Trophoblast cell (in vitro differentiated cells and primary cell): ENCODE data around the gene DLL3.

ENCODE experiments used
- DNase-seq, 2 donors: peaks; one replicate each; pipeline ENCODE4 v3.0.0-alpha.2; 2016
- H2AFZ ChIP-seq: 2 replicates; pipeline ENCODE4 v1.6.1; 2013; ENCODE audit warnings: low read length, moderate library complexity, mild to moderate bottlenecking; ENCODE audit not compliant: insufficient read depth, poor library complexity
- H2AK5ac ChIP-seq: 2 replicates; pipeline ENCODE4 v1.6.1; 2013; ENCODE audit warnings: mild to moderate bottlenecking, low read length
- H2BK120ac ChIP-seq: 2 replicates; pipeline ENCODE4 v1.6.1; 2013; ENCODE audit warnings: low read length, mild to moderate bottlenecking, moderate library complexity; ENCODE audit not compliant: insufficient read depth, poor library complexity
- H2BK12ac ChIP-seq: 2 replicates; pipeline ENCODE4 v1.6.1; 2013; ENCODE audit warnings: mild to moderate bottlenecking, low read length, moderate library complexity
- H2BK5ac ChIP-seq: 2 replicates; pipeline ENCODE4 v1.6.1; 2013; ENCODE audit warnings: low read length, low read depth, moderate library complexity, mild to moderate bottlenecking; ENCODE audit not compliant: poor library complexity
- H3K14ac ChIP-seq: 2 replicates; pipeline ENCODE4 v1.6.1; 2013; ENCODE audit warnings: mild to moderate bottlenecking, low read length
- H3K18ac ChIP-seq: 2 replicates; pipeline ENCODE4 v1.6.1; 2013; ENCODE audit warnings: mild to moderate bottlenecking, low read length
- H3K23ac ChIP-seq: 2 replicates; pipeline ENCODE4 v1.6.1; 2013; ENCODE audit warnings: low read length
- H3K27ac ChIP-seq: 2 replicates; pipeline ENCODE4 v1.5.1; 2013; ENCODE audit warnings: low read depth, mild to moderate bottlenecking, inconsistent platforms, low read length, moderate library complexity
- H3K27me3 ChIP-seq: 2 replicates; pipeline ENCODE4 v1.6.1; 2013; ENCODE audit warnings: inconsistent platforms, mild to moderate bottlenecking, low read length, moderate library complexity; ENCODE audit not compliant: insufficient read depth
- H3K36me3 ChIP-seq, 2 experiments: 1 replicate in 1 of 2; 2 replicates in 1 of 2; pipeline ENCODE4 v1.6.1; 2013; ENCODE audit warnings: low read length in 2 of 2, mild to moderate bottlenecking in 2 of 2, moderate library complexity in 1 of 2; ENCODE audit not compliant: insufficient read depth in 2 of 2, control insufficient read depth in 1 of 2
- H3K4ac ChIP-seq: 2 replicates; pipeline ENCODE4 v1.6.1; 2013; ENCODE audit warnings: low read depth, mild to moderate bottlenecking, low read length, moderate library complexity
- H3K4me1 ChIP-seq, 2 experiments: 1 replicate in 1 of 2; 2 replicates in 1 of 2; pipeline ENCODE4 v1.6.1; 2013; ENCODE audit warnings: low read length in 2 of 2, mild to moderate bottlenecking in 2 of 2, moderate library complexity in 1 of 2; ENCODE audit not compliant: insufficient read depth in 2 of 2, control insufficient read depth in 1 of 2
- H3K4me2 ChIP-seq: 2 replicates; pipeline ENCODE4 v1.6.1; 2013; ENCODE audit warnings: inconsistent platforms, mild to moderate bottlenecking, low read length, moderate library complexity
- H3K4me3 ChIP-seq: 2 replicates; pipeline ENCODE4 v1.5.1; 2013; ENCODE audit warnings: mild to moderate bottlenecking, low read depth, low read length, inconsistent platforms
- H3K79me1 ChIP-seq: one replicate; pipeline ENCODE4 v1.6.1; 2013; ENCODE audit warnings: low read length
- H3K79me2 ChIP-seq: 2 replicates; pipeline ENCODE4 v1.6.1; 2013; ENCODE audit warnings: low read length, mild to moderate bottlenecking; ENCODE audit not compliant: control insufficient read depth, insufficient read depth, poor library complexity
- H3K9ac ChIP-seq: 2 replicates; pipeline ENCODE4 v1.6.1; 2013; ENCODE audit warnings: mild to moderate bottlenecking, low read length
- H3K9me3 ChIP-seq: 2 replicates; pipeline ENCODE4 v1.6.1; 2013; ENCODE audit warnings: low read depth, mild to moderate bottlenecking, control low read depth, inconsistent platforms, low read length; ENCODE audit not compliant: insufficient read depth
- H4K12ac ChIP-seq: 2 replicates; pipeline ENCODE4 v1.6.1; 2013; ENCODE audit warnings: low read depth, mild to moderate bottlenecking, low read length, moderate library complexity
- H4K8ac ChIP-seq: 2 replicates; pipeline ENCODE4 v1.6.1; 2013; ENCODE audit warnings: low read depth, mild to moderate bottlenecking, low read length, moderate library complexity
- H4K91ac ChIP-seq: one replicate; pipeline ENCODE4 v1.6.1; 2013; ENCODE audit warnings: low read depth, mild to moderate bottlenecking, low read length, moderate library complexity
- WGBS: extraction: QIAGEN DNeasy Blood & Tissue Kit; methylation state at CpG from one replicate; pipeline ENCODE4 v1.1.7; 2013; ENCODE audit warnings: missing lambda C conversion rate; ENCODE audit not compliant: insufficient read length, insufficient coverage; ENCODE audit errors: extremely low coverage; 5-methylcytosine and 5-hydroxymethylcytosine counted together

Gene DLL3

GRCh38 chr19:39517432-39517831 is 18.7 kb downstream of the DLL3 start:
- DNase-seq = no peak
- Histone ChIP-seq H3K9ac (no peak overlapping the region), H2BK12ac (no peak overlapping the region), H3K9me3 (peaks cover 2% of the 10 kb centered on the region), H3K27ac (no peak overlapping the region), H4K8ac (no peak overlapping the region), H2BK120ac (no peak overlapping the region), H3K4me2 (no peak overlapping the region), H2AK5ac (no peak overlapping the region), H3K14ac (no peak overlapping the region), H3K4ac (no peak overlapping the region), H3K4me1 (peaks cover 10 to 27% of the 10 kb centered on the region in 2 experiments), H4K12ac (no peak overlapping the region), H3K36me3 (no peaks in the 10 kb centered on the region), H2BK5ac (no peak overlapping the region), H3K27me3 (peaks cover 10% of the 10 kb centered on the region), H4K91ac (no peak overlapping the region), H3K18ac (no peak overlapping the region), H3K4me3 (no peak overlapping the region), H2AFZ (no peak overlapping the region), H3K79me2 (peaks cover 11% of the 10 kb centered on the region), H3K79me1 (peaks cover 18% of the 10 kb centered on the region), H3K23ac (no peak overlapping the region)
- no CpG with 5 or more reads among the region's 3 CpGs for WGBS

GRCh38 chr19:39518458-39518857 is 19.7 kb downstream of the DLL3 start:
- Histone ChIP-seq H4K8ac (peak overlapping the region; percentile 58), H3K79me2 (peaks cover 11% of the 10 kb centered on the region), H2AFZ (no peak overlapping the region), H2BK12ac (peak overlapping the region; percentile 27), H3K36me3 (no peaks in the 10 kb centered on the region), H3K4me3 (no peak overlapping the region), H3K4me2 (peak overlapping the region; percentile 43), H3K9me3 (peaks cover 2% of the 10 kb centered on the region), H2BK120ac (no peak overlapping the region), H3K23ac (no peak overlapping the region), H4K91ac (peak overlapping the region; percentile 59), H3K18ac (no peak overlapping the region), H3K4ac (no peak overlapping the region), H3K27ac (peak overlapping the region; percentile 36), H3K14ac (peak overlapping the region; percentile 40), H3K9ac (no peak overlapping the region), H2AK5ac (no peak overlapping the region), H3K4me1 (peaks cover 10 to 27% of the 10 kb centered on the region in 2 experiments), H4K12ac (no peak overlapping the region), H2BK5ac (no peak overlapping the region), H3K79me1 (peaks cover 18% of the 10 kb centered on the region), H3K27me3 (peaks cover 10% of the 10 kb centered on the region)
- no CpG with 5 or more reads among the region's 5 CpGs for WGBS
- DNase-seq = no peak

GRCh38 chr19:39518975-39519374 is 20.2 kb downstream of the DLL3 start:
- peak overlapping the region; percentile 59 for H4K91ac ChIP-seq
- H3K27me3 ChIP-seq = peaks cover 10% of the 10 kb centered on the region
- H3K4me2 ChIP-seq = peak overlapping the region; percentile 43
- H3K4me1 ChIP-seq = peaks cover 10 to 27% of the 10 kb centered on the region in 2 experiments
- H4K8ac ChIP-seq = peak overlapping the region; percentile 58
- H3K14ac ChIP-seq = peak overlapping the region; percentile 40
- peaks cover 18% of the 10 kb centered on the region for H3K79me1 ChIP-seq
- H3K23ac ChIP-seq = no peak overlapping the region
- H3K27ac ChIP-seq = peak overlapping the region; percentile 36
- no peak for DNase-seq
- no peak overlapping the region for H3K4me3 ChIP-seq
- no peak overlapping the region for H3K4ac ChIP-seq
- peak overlapping the region; percentile 27 for H2BK12ac ChIP-seq
- no peak overlapping the region for H3K18ac ChIP-seq
- H4K12ac ChIP-seq = peak overlapping the region; percentile 66
- H2BK120ac ChIP-seq = no peak overlapping the region
- WGBS = no CpG with 5 or more reads among the region's 9 CpGs
- peak overlapping the region; percentile 39 for H2AK5ac ChIP-seq
- no peaks in the 10 kb centered on the region for H3K36me3 ChIP-seq
- H2BK5ac ChIP-seq = no peak overlapping the region
- H2AFZ ChIP-seq = no peak overlapping the region
- H3K9me3 ChIP-seq = peaks cover 2% of the 10 kb centered on the region
- no peak overlapping the region for H3K9ac ChIP-seq
- H3K79me2 ChIP-seq = peaks cover 11% of the 10 kb centered on the region

GRCh38 chr19:39520541-39521484 is 22.1 kb downstream of the DLL3 start:
- H2BK120ac ChIP-seq = peak overlapping the region; percentile 17
- peak overlapping the region; percentile 17 for H3K4ac ChIP-seq
- no peak overlapping the region for H4K8ac ChIP-seq
- H3K36me3 ChIP-seq = no peaks in the 10 kb centered on the region
- H3K14ac ChIP-seq = peak overlapping the region; percentile 20
- DNase-seq = no peak
- no peak overlapping the region for H3K9ac ChIP-seq
- no peak overlapping the region for H3K4me3 ChIP-seq
- peaks cover 4% of the 10 kb centered on the region for H3K79me2 ChIP-seq
- no CpG with 5 or more reads among the region's 8 CpGs for WGBS
- H3K79me1 ChIP-seq = peaks cover 10% of the 10 kb centered on the region
- H3K23ac ChIP-seq = no peak overlapping the region
- H2BK5ac ChIP-seq = peak overlapping the region; percentile 33
- H2BK12ac ChIP-seq = no peak overlapping the region
- H4K12ac ChIP-seq = no peak overlapping the region
- H2AK5ac ChIP-seq = no peak overlapping the region
- H3K27ac ChIP-seq = no peak overlapping the region
- H3K18ac ChIP-seq = no peak overlapping the region
- H2AFZ ChIP-seq = no peak overlapping the region
- H3K9me3 ChIP-seq = peaks cover 5% of the 10 kb centered on the region
- H3K4me1 ChIP-seq = peaks cover 8 to 23% of the 10 kb centered on the region in 2 experiments
- H3K4me2 ChIP-seq = no peak overlapping the region
- peaks cover under 1% of the 10 kb centered on the region for H3K27me3 ChIP-seq
- H4K91ac ChIP-seq = peak overlapping the region; percentile 52
